WTC11 (cell line): ENCODE data around the gene DRD4. TPM values are rescaled to one million over a fixed set of nuclear protein-coding genes. Genes with fewer than 3 reads are reported as not detected.
A peak's percentile ranks its signal among the peaks of the same experiment; 100 is the strongest.

ENCODE experiments used
- ATAC-seq: fragments of 200-7000 bp; cut with Tn5 transposase; 2 replicates; pipeline ENCODE4 v1.10.0; 2021; ENCODE audit warnings: mild to moderate bottlenecking, moderate library complexity
- CTCF ChIA-PET: fragments of 300-600 bp; sonication (Branson Sonifier 250); formaldehyde crosslinking; loops from one replicate; lab custom pipeline; 2021; ENCODE audit warnings: antibody characterized with exemption; lab: Charles Lee
- POLR2A ChIA-PET: fragments of 350-600 bp; sonication (Branson Sonifier 250); formaldehyde crosslinking; loops from one replicate; lab custom pipeline; 2021; ENCODE audit warnings: antibody characterized with exemption; lab: Charles Lee
- DNase-seq: peaks from one replicate; pipeline ENCODE4 v3.0.0; 2021; ENCODE audit warnings: low spot score
- H3K27ac Mint-ChIP-seq: 2 replicates; pipeline ENCODE4 v1.8.0; 2021; ENCODE audit warnings: mixed read lengths
- H3K27me3 Mint-ChIP-seq: 2 replicates; pipeline ENCODE4 v1.8.0; 2021; ENCODE audit warnings: low read depth, mild to moderate bottlenecking, moderate library complexity, mixed read lengths
- H3K36me3 Mint-ChIP-seq: 2 replicates; pipeline ENCODE4 v1.8.0; 2021; ENCODE audit warnings: mixed read lengths
- H3K4me1 Mint-ChIP-seq: 2 replicates; pipeline ENCODE4 v1.8.0; 2022; ENCODE audit warnings: mixed read lengths
- H3K4me3 Mint-ChIP-seq: 2 replicates; pipeline ENCODE4 v1.8.0; 2021; ENCODE audit warnings: mild to moderate bottlenecking, moderate library complexity, mixed read lengths
- H3K9me3 Mint-ChIP-seq: 2 replicates; pipeline ENCODE4 v1.8.0; 2021; ENCODE audit warnings: mixed read lengths
- ATF2 ChIP-seq: sonication (generic); formaldehyde crosslinking; IDR thresholded peaks from 2 replicates; pipeline ENCODE4 v1.8.1; 2022; ENCODE audit warnings: low read depth, missing genetic modification reagents, borderline replicate concordance
- E2F1 ChIP-seq: sonication (generic); formaldehyde crosslinking; IDR thresholded peaks from 2 replicates; pipeline ENCODE4 v1.8.0; 2022; ENCODE audit warnings: mild to moderate bottlenecking, missing genetic modification reagents
- E2F4 ChIP-seq: sonication (generic); formaldehyde crosslinking; IDR thresholded peaks from 2 replicates; pipeline ENCODE4 v1.8.1; 2022; ENCODE audit warnings: low read depth, mild to moderate bottlenecking, moderate library complexity, missing genetic modification reagents, borderline replicate concordance
- ELF4 ChIP-seq: sonication (generic); formaldehyde crosslinking; IDR thresholded peaks from 2 replicates; pipeline ENCODE4 v1.8.1; 2022; ENCODE audit warnings: low read depth, mild to moderate bottlenecking, moderate library complexity, missing genetic modification reagents
- FOXJ3 ChIP-seq: sonication (generic); formaldehyde crosslinking; IDR thresholded peaks from 2 replicates; pipeline ENCODE4 v1.9.0; 2021; ENCODE audit warnings: missing genetic modification reagents, mild to moderate bottlenecking, borderline replicate concordance
- FOXP4 ChIP-seq: sonication (generic); formaldehyde crosslinking; IDR thresholded peaks from 2 replicates; pipeline ENCODE4 v1.8.0; 2022; ENCODE audit warnings: mild to moderate bottlenecking, missing genetic modification reagents
- HMGA2 ChIP-seq: fragments of 250-450 bp; sonication (Bioruptor Pico); IDR thresholded peaks from 2 replicates; pipeline ENCODE4 v1.4.0; 2021; ENCODE audit warnings: mild to moderate bottlenecking, moderate library complexity
- MAX ChIP-seq: sonication (generic); formaldehyde crosslinking; IDR thresholded peaks from 2 replicates; pipeline ENCODE4 v1.8.0; 2022; ENCODE audit warnings: mild to moderate bottlenecking, missing genetic modification reagents
- MYBL2 ChIP-seq: sonication (generic); formaldehyde crosslinking; IDR thresholded peaks from 2 replicates; pipeline ENCODE4 v1.8.1; 2023; ENCODE audit warnings: mild to moderate bottlenecking, moderate library complexity, missing genetic modification reagents
- NFYB ChIP-seq: sonication (generic); formaldehyde crosslinking; conservative IDR thresholded peaks from 2 replicates; pipeline ENCODE4 v1.8.0; 2022; ENCODE audit warnings: low read depth, missing genetic modification reagents
- PREB ChIP-seq: sonication (generic); formaldehyde crosslinking; IDR thresholded peaks from 2 replicates; pipeline ENCODE4 v1.8.1; 2022; ENCODE audit warnings: mild to moderate bottlenecking, missing genetic modification reagents, moderate library complexity, borderline replicate concordance
- RELA ChIP-seq: sonication (generic); formaldehyde crosslinking; IDR thresholded peaks from 2 replicates; pipeline ENCODE4 v1.8.1; 2022; ENCODE audit warnings: missing genetic modification reagents, mild to moderate bottlenecking, borderline replicate concordance
- TEAD4 ChIP-seq: sonication (generic); formaldehyde crosslinking; IDR thresholded peaks from 2 replicates; pipeline ENCODE4 v1.8.0; 2022; ENCODE audit warnings: mild to moderate bottlenecking, missing genetic modification reagents
- USF1 ChIP-seq: sonication (generic); formaldehyde crosslinking; IDR thresholded peaks from 2 replicates; pipeline ENCODE4 v1.8.0; 2022; ENCODE audit warnings: mild to moderate bottlenecking, missing genetic modification reagents
- ZBTB43 ChIP-seq: sonication (generic); formaldehyde crosslinking; IDR thresholded peaks from 2 replicates; pipeline ENCODE4 v1.8.1; 2023; ENCODE audit warnings: mild to moderate bottlenecking, missing genetic modification reagents
- ZSCAN18 ChIP-seq: fragments of 250-450 bp; sonication (Bioruptor Pico); IDR thresholded peaks from 2 replicates; pipeline ENCODE4 v2.1.2; 2022; ENCODE audit warnings: mild to moderate bottlenecking, moderate library complexity
- total RNA-seq: library from RNA; stranded (reverse); gene quantifications from 3 replicates; pipeline ENCODE4 v1.2.3, GENCODE V29; 2021

DRD4 gene
- total RNA-seq, 1 experiment from 2014 or later: 3.7 TPM

GRCh38 chr11:629237-629583, 7.9 kb upstream of the DRD4 start (continued):
- TF ChIP-seq E2F1 (no peak), FOXJ3 (CRISPR knock-in tag) (no peak), PREB (CRISPR knock-in tag) (no peak), MYBL2 (no peak), ZSCAN18 (no peak)

- no peak for ATAC-seq
Measured at GRCh38 chr11:630871-631270, 6.2 kb upstream of the DRD4 start.

GRCh38 chr11:635945-636510, 1.0 kb upstream of the DRD4 start:
- ATAC-seq: no peak
- H3K27ac Mint-ChIP-seq: no peak overlapping the region
- TF ChIP-seq USF1 (CRISPR knock-in tag) (no peak), ZBTB43 (CRISPR knock-in tag) (no peak), NFYB (CRISPR knock-in tag) (no peak), HMGA2 (CRISPR knock-in tag) (no peak), ELF4 (CRISPR knock-in tag) (no peak), E2F4 (no peak), MAX (no peak)

More at GRCh38 chr11:630871-631270, 6.2 kb upstream of the DRD4 start:
- no peak for TF ChIP-seq FOXP4 (CRISPR knock-in tag)
- no peak for TF ChIP-seq TEAD4 (CRISPR knock-in tag)
- no peak for TF ChIP-seq RELA (CRISPR knock-in tag)
- no peak for TF ChIP-seq USF1 (CRISPR knock-in tag)
- no peak for TF ChIP-seq ATF2
- TF ChIP-seq FOXJ3 (CRISPR knock-in tag): no peak
- ChIA-PET CTCF (no interaction called here), POLR2A (no interaction called here)
- Mint-ChIP-seq H3K9me3 (no peaks in the 10 kb centered on the region), H3K4me3 (no peak overlapping the region), H3K27ac (no peak overlapping the region), H3K27me3 (peaks cover 43% of the 10 kb centered on the region), H3K4me1 (peaks cover 13% of the 10 kb centered on the region), H3K36me3 (no peaks in the 10 kb centered on the region)
- no peak for DNase-seq

More at GRCh38 chr11:635945-636510, 1.0 kb upstream of the DRD4 start:
- POLR2A ChIA-PET: no interaction called here
- Mint-ChIP-seq H3K4me3 (peak overlapping the region; percentile 52), H3K4me1 (peaks cover 21% of the 10 kb centered on the region), H3K9me3 (no peaks in the 10 kb centered on the region), H3K27me3 (peaks cover 53% of the 10 kb centered on the region), H3K36me3 (no peaks in the 10 kb centered on the region)
- CTCF ChIA-PET: interaction anchor here (0.8 kb wide), 1 partner anchor 92 kb away, joined by 4 read pairs; no protein-coding TSS in a partner anchor
- DNase-seq: peak; percentile 31
